GM12872 (cell line): ENCODE measurements around the gene KRTAP10-6.

Experiments used
- CTCF ChIP-seq: IDR thresholded peaks from 3 replicates; pipeline ENCODE4 v1.5.1; 2011; ENCODE audit warnings: low read depth, mild to moderate bottlenecking, low read length, moderate library complexity; ENCODE audit not compliant: insufficient read depth

Gene KRTAP10-6

GRCh38 chr21:44555200-44555875 is 37.0 kb downstream of the KRTAP10-6 start:
- no peak for TF ChIP-seq CTCF

GRCh38 chr21:44552681-44553080 is 39.6 kb downstream of the KRTAP10-6 start:
- no peak for TF ChIP-seq CTCF

- no peak for TF ChIP-seq CTCF
These were observed 40.2 kb downstream of the KRTAP10-6 start for GRCh38 chr21:44552136-44552535.

GRCh38 chr21:44551340-44551961 is 40.9 kb downstream of the KRTAP10-6 start, which contains the start of gene KRTAP10-2:
KRTAP10-2 (minus strand) TSS chr21:44551505; CDS start chr21:44551458, 47 bp downstream.
- TF ChIP-seq CTCF = no peak

GRCh38 chr21:44550807-44551206 is 41.5 kb downstream of the KRTAP10-6 start:
- no peak for TF ChIP-seq CTCF

- TF ChIP-seq CTCF = no peak
These were observed 42.6 kb downstream of the KRTAP10-6 start for GRCh38 chr21:44549525-44550211.

GRCh38 chr21:44548922-44549321 is 43.4 kb downstream of the KRTAP10-6 start:
- TF ChIP-seq CTCF = no peak
